ENCODE measurements around the gene HMOX2. TPM values are rescaled to one million over a fixed set of nuclear protein-coding genes. Genes with fewer than 3 reads are reported as not detected.
A peak's percentile ranks its signal among the peaks of the same experiment; 100 is the strongest.

The HMOX2 gene
- total RNA-seq, 1 experiment from 2014 or later = 42.6 TPM

DNA sequence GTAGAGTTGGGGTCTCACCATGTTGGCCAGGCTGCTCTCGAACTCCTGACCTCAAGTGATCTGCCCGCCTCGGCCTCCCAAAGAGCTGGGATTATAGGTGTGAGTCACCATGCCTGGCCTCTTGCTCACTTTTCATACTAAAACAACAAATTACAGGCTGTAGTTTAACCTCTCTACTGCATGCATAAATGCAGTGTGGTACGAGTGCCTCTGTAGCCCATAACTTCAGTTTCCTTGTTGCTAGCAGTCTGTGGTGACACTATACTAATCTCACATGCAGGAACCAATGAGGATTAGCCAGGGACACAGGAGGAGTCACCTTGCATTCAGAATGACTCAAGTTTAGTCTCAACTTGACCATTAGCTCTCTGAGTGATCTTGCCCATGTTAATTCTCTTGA is 20.1 kb downstream of the HMOX2 start:
- no peaks in the 10 kb centered on the region for H3K36me3 Mint-ChIP-seq
- no peaks in the 10 kb centered on the region for H3K9me3 Mint-ChIP-seq
- peaks cover 23% of the 10 kb centered on the region for H3K4me1 Mint-ChIP-seq
- TF ChIP-seq, protein P1, sequence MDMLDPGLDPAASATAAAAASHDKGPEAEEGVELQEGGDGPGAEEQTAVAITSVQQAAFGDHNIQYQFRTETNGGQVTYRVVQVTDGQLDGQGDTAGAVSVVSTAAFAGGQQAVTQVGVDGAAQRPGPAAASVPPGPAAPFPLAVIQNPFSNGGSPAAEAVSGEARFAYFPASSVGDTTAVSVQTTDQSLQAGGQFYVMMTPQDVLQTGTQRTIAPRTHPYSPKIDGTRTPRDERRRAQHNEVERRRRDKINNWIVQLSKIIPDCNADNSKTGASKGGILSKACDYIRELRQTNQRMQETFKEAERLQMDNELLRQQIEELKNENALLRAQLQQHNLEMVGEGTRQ (CRISPR knock-in tag; IDR thresholded peaks at IDR 0.05) = no peak
- TF ChIP-seq, protein P2, sequence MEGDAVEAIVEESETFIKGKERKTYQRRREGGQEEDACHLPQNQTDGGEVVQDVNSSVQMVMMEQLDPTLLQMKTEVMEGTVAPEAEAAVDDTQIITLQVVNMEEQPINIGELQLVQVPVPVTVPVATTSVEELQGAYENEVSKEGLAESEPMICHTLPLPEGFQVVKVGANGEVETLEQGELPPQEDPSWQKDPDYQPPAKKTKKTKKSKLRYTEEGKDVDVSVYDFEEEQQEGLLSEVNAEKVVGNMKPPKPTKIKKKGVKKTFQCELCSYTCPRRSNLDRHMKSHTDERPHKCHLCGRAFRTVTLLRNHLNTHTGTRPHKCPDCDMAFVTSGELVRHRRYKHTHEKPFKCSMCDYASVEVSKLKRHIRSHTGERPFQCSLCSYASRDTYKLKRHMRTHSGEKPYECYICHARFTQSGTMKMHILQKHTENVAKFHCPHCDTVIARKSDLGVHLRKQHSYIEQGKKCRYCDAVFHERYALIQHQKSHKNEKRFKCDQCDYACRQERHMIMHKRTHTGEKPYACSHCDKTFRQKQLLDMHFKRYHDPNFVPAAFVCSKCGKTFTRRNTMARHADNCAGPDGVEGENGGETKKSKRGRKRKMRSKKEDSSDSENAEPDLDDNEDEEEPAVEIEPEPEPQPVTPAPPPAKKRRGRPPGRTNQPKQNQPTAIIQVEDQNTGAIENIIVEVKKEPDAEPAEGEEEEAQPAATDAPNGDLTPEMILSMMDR (IDR thresholded peaks at IDR 0.05) = no peak
- TF ChIP-seq NFE2L1 (CRISPR knock-in tag; IDR thresholded peaks at IDR 0.05) (no peak), ELF4 (CRISPR knock-in tag; IDR thresholded peaks at IDR 0.05; ENCODE audit: low read depth) (no peak), RORB (CRISPR knock-in tag; IDR thresholded peaks at IDR 0.05) (no peak), HMGA2 (CRISPR knock-in tag; IDR thresholded peaks at IDR 0.05) (no peak), ZNF219 (CRISPR knock-in tag; IDR thresholded peaks at IDR 0.05; ENCODE audit: borderline replicate concordance) (no peak), FOXJ3 (CRISPR knock-in tag; IDR thresholded peaks at IDR 0.05; ENCODE audit: borderline replicate concordance) (no peak), MYBL2 (CRISPR knock-in tag; IDR thresholded peaks at IDR 0.05) (no peak), STAT6 (CRISPR knock-in tag; conservative IDR thresholded peaks at IDR 0.05; ENCODE audit: low read depth) (no peak), NFATC4 (CRISPR knock-in tag; IDR thresholded peaks at IDR 0.05) (no peak), EMX1 (CRISPR knock-in tag; IDR thresholded peaks at IDR 0.05) (no peak), ZNF671 (CRISPR knock-in tag; IDR thresholded peaks at IDR 0.05) (no peak), RELA (CRISPR knock-in tag; IDR thresholded peaks at IDR 0.05; ENCODE audit: borderline replicate concordance) (no peak), GRHL2 (CRISPR knock-in tag; IDR thresholded peaks at IDR 0.05; ENCODE audit: insufficient replicate concordance, severe bottlenecking) (no peak), TEAD1 (CRISPR knock-in tag; IDR thresholded peaks at IDR 0.05) (no peak)
- TF ChIP-seq, protein P3, sequence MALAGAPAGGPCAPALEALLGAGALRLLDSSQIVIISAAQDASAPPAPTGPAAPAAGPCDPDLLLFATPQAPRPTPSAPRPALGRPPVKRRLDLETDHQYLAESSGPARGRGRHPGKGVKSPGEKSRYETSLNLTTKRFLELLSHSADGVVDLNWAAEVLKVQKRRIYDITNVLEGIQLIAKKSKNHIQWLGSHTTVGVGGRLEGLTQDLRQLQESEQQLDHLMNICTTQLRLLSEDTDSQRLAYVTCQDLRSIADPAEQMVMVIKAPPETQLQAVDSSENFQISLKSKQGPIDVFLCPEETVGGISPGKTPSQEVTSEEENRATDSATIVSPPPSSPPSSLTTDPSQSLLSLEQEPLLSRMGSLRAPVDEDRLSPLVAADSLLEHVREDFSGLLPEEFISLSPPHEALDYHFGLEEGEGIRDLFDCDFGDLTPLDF (CRISPR knock-in tag; IDR thresholded peaks at IDR 0.05) = no peak
- no peak for ATAC-seq
- no peak overlapping the region for H3K27ac Mint-ChIP-seq
- no peaks in the 10 kb centered on the region for H3K27me3 Mint-ChIP-seq (ENCODE audit: low read depth)
- CTCF ChIA-PET = interaction anchor here (1.3 kb wide), 1 partner anchor 9 kb away, joined by 3 read pairs; no protein-coding TSS in a partner anchor
- POLR2A ChIA-PET = no interaction called here
- no peak for DNase-seq (ENCODE audit: low spot score)
- no peak overlapping the region for H3K4me3 Mint-ChIP-seq

DNA sequence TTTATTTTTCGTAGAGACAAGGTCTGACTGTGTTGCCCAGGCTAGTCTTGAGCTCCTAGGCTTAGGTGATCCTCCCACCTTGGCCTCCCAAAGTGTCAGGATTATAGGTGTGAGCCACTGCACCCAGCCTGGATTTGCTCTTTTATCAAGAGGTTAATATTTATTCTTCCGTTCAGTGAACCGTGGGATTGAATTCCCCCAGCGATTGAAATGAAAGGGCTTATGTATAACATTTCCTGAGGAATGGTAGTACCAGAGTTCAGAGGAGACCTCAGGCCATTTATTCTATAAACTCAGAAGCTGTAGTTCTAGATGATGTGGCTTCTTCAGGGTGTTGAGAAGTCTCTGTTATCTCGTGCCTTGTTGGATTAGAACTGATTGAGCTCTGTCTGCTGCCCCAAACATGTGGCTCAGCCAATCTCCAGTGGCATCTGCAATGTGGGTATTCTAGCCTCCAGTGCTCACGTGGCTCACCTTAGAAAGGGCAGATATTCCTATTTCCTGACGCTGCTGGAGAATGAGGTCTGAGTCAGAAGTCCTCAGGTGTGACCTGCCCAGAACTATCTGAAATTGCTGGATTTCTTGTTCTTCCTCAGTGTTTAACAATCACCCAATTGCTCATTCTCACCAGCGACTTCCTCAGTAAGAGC is 22.5 kb downstream of the HMOX2 start:
- H3K9me3 Mint-ChIP-seq = no peaks in the 10 kb centered on the region
- CTCF ChIA-PET = interaction anchor here (3.4 kb wide), 1 partner anchor 21 kb away, joined by 11 read pairs; no protein-coding TSS in a partner anchor
- H3K36me3 Mint-ChIP-seq = no peaks in the 10 kb centered on the region
- POLR2A ChIA-PET = no interaction called here
- DNase-seq (ENCODE audit: low spot score) = no peak
- ATAC-seq = no peak
- H3K4me1 Mint-ChIP-seq = peaks cover 29% of the 10 kb centered on the region
- no peak for TF ChIP-seq SMAD4 (CRISPR knock-in tag; IDR thresholded peaks at IDR 0.05)
- no peak for TF ChIP-seq MYBL2 (CRISPR knock-in tag; IDR thresholded peaks at IDR 0.05)
- no peak for TF ChIP-seq TEAD1 (CRISPR knock-in tag; IDR thresholded peaks at IDR 0.05)
- TF ChIP-seq ETV6 (CRISPR knock-in tag; IDR thresholded peaks at IDR 0.05) = no peak
- H3K27me3 Mint-ChIP-seq (ENCODE audit: low read depth) = no peaks in the 10 kb centered on the region; the same call in 1 of the 2 replicates
- H3K4me3 Mint-ChIP-seq = no peak overlapping the region
- H3K27ac Mint-ChIP-seq = peak overlapping the region; percentile 63; the same call in 1 of the 2 replicates

Data from WTC11 (cell line).